ENCODE measurements around the gene COQ10A. TPM values are rescaled to one million over a fixed set of nuclear protein-coding genes. Genes with fewer than 3 reads are reported as not detected.
"Not testable (repeated sequence)": the region's sequence is repeated elsewhere in the genome, so short reads cannot be mapped to it uniquely, and the experiment has no call there.

Gene COQ10A
- total RNA-seq, 1 donor from 2014 or later, result 18.0 TPM

DNA sequence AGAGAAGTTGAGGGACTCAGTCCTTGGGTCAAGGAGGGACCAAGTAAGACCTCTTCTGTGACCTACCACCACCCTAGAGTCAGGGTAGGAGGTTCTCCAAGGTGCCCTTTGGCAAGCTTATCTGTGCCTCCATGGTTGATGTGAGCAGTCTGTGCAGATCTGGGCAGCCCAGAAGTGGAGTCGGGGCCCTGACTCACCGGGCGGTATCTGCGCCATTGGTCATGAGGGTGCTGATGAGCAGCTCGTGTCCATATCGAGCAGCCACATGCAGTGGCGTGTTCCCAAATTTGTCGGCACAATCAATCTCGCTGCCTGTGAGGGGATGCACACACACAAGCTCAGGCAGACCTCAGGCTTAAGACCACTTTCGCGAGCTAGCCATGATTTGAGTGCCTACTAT, 13.7 kb upstream of the COQ10A start:
- H3K27ac Mint-ChIP-seq, result no peak overlapping the region
- intact Hi-C loops (cut with micrococcal nuclease), result no loop called here
- H3K4me3 Mint-ChIP-seq, result no peak overlapping the region
- peaks cover 31% of the 10 kb centered on the region for H3K36me3 Mint-ChIP-seq (ENCODE audit: low read depth)
- H3K4me1 Mint-ChIP-seq (ENCODE audit: low read depth), result peaks cover 15% of the 10 kb centered on the region
- DNase-seq (ENCODE audit: low spot score), result no peak
- no peaks in the 10 kb centered on the region for H3K9me3 Mint-ChIP-seq
- no peaks in the 10 kb centered on the region for H3K27me3 Mint-ChIP-seq (ENCODE audit: insufficient read depth)

DNA sequence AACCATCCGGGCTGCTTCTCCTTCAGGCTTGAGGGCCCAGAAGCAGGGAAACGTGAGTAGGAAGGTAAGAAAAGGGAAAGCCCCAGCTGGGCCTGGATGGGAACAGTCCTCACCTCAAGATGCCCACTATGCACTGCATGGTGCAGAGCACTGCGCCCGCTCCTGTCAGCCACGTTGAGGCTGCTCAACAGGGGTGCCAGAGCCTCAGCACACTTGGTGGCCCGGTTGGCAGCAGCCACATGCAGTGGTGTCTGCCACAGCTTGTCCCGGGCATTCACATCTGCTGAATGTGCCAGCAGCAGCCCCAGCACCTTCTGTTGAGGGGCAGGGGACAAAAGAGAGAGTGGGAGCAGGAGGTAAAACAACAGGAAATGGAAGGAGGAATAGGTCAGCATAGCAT, 11.1 kb upstream of the COQ10A start:
- intact Hi-C loops (cut with micrococcal nuclease), result loop anchor here (2.0 to 5.0 kb wide), 3 partner anchors 13 to 105 kb away; partner anchors contain the start of gene STAT2

DNA sequence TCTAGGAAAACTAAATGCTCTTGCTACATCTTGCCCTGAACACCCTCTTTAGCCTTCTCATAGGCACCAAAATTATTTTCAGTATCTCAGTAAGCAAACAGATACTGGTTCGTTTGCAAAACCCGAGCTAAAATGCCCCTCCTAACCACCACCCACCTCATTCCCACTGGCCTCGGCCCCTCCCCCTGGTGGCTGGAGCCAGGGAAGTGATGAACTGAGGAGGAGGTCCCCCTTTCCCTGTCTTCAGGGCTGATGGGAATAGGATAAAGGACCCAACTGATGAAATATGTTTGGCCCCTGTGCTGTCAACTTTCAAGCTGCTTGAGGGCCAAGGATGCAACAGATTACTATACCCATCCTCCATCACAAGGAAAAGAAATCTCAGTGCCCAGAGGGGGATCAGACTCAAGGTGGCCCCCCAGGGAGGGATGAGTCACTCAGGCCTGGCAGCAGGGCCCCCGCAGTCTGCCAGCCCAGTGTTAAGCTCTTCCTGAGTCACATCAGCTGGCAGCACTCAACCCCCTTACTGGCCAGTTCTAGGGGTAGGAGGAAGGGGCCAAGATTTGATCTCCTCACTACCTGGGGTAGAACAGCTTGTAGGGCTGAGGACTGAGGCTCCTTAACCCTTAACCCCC, 10.3 kb upstream of the COQ10A start:
- peaks cover 22% of the 10 kb centered on the region for H3K4me1 Mint-ChIP-seq (ENCODE audit: low read depth)
- no peak for DNase-seq (ENCODE audit: low spot score)
- no peaks in the 10 kb centered on the region for H3K9me3 Mint-ChIP-seq
- H3K27me3 Mint-ChIP-seq (ENCODE audit: insufficient read depth), result no peaks in the 10 kb centered on the region
- intact Hi-C loops (cut with micrococcal nuclease), result loop anchor here (2.0 to 5.0 kb wide), 2 partner anchors 49 to 104 kb away; partner anchors contain the start of gene STAT2
- H3K36me3 Mint-ChIP-seq (ENCODE audit: low read depth), result peaks cover 24% of the 10 kb centered on the region
- H3K4me3 Mint-ChIP-seq, result peak overlapping the region; percentile 90
- no peak overlapping the region for H3K27ac Mint-ChIP-seq

More for the DNA sequence above, 11.1 kb upstream of the COQ10A start:
- H3K36me3 Mint-ChIP-seq (ENCODE audit: low read depth), result peaks cover 24% of the 10 kb centered on the region
- H3K4me3 Mint-ChIP-seq, result peak overlapping the region; percentile 90
- H3K4me1 Mint-ChIP-seq (ENCODE audit: low read depth), result peaks cover 22% of the 10 kb centered on the region
- DNase-seq (ENCODE audit: low spot score), result no peak
- H3K9me3 Mint-ChIP-seq, result no peaks in the 10 kb centered on the region
- H3K27me3 Mint-ChIP-seq (ENCODE audit: insufficient read depth), result no peaks in the 10 kb centered on the region
- H3K27ac Mint-ChIP-seq, result no peak overlapping the region

DNA sequence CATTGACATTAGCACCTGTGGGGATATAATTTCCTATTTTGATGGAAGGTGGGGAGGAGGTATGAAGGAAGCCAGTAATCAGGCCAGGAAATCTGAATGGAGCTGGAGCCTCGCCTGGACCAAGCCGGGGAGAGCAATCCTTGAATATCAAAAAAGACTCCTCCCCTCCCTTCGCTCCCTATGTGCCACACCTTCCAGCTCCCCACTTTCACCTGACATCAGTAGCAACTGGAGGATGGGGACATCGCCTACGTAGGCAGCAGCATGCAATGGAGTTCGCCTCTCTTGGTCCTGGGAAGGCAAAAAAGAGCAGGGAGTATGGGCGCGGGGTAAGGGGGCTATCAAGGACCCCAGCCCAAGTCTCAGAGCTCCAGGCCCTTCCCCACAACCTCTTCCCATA, 9.7 kb upstream of the COQ10A start:
- H3K4me3 Mint-ChIP-seq, result peak overlapping the region; percentile 90
- H3K27me3 Mint-ChIP-seq (ENCODE audit: insufficient read depth), result no peaks in the 10 kb centered on the region
- no peak for DNase-seq (ENCODE audit: low spot score)
- intact Hi-C loops (cut with micrococcal nuclease), result loop anchor here (2.0 to 5.0 kb wide), 2 partner anchors 50 to 104 kb away; partner anchors contain the start of gene STAT2
- H3K4me1 Mint-ChIP-seq (ENCODE audit: low read depth), result peaks cover 22% of the 10 kb centered on the region
- H3K27ac Mint-ChIP-seq, result peak overlapping the region; percentile 83
- no peaks in the 10 kb centered on the region for H3K9me3 Mint-ChIP-seq
- H3K36me3 Mint-ChIP-seq (ENCODE audit: low read depth), result peaks cover 20% of the 10 kb centered on the region

DNA sequence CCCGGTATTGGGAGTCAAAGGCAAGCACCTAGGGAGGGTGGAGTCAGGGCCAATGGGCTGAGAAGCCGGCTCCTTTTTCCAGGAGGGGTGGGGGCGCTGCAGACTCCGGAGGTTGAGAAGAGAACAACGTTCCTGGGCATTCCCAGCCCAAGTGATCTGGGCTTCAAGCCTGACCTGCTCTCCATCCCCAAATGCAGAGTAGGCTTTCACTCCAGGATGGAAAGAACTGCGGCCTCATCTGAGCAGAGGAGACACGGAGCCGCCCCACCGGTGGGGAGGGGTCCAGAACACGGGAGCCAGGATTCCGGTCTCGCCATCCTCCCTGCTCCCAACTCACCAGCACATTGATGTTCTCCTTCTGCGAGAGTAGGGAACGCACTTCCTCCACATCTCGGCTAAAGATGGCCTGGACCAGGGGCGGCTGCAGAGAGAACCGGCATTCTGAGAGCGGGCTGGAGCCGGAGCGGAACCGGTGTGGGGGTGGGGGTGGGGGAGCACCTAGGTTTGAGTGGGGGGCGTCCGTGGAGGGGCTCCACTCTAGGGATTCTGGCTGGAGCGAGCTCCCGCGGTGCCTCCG, 9.2 kb upstream of the COQ10A start:
- Mint-ChIP-seq H3K4me1 (ENCODE audit: low read depth) (peaks cover 22% of the 10 kb centered on the region), H3K27me3 (ENCODE audit: insufficient read depth) (no peaks in the 10 kb centered on the region), H3K9me3 (no peaks in the 10 kb centered on the region), H3K4me3 (peak overlapping the region; percentile 90), H3K27ac (peak overlapping the region; percentile 83), H3K36me3 (ENCODE audit: low read depth) (peaks cover 15% of the 10 kb centered on the region)
- intact Hi-C loops (cut with micrococcal nuclease), result loop anchor here (1.0 to 5.0 kb wide), 9 partner anchors 9 to 211 kb away; partner anchors contain the start of genes COQ10A, CS, NABP2 and SPRYD4
- no peak for DNase-seq (ENCODE audit: low spot score)

DNA sequence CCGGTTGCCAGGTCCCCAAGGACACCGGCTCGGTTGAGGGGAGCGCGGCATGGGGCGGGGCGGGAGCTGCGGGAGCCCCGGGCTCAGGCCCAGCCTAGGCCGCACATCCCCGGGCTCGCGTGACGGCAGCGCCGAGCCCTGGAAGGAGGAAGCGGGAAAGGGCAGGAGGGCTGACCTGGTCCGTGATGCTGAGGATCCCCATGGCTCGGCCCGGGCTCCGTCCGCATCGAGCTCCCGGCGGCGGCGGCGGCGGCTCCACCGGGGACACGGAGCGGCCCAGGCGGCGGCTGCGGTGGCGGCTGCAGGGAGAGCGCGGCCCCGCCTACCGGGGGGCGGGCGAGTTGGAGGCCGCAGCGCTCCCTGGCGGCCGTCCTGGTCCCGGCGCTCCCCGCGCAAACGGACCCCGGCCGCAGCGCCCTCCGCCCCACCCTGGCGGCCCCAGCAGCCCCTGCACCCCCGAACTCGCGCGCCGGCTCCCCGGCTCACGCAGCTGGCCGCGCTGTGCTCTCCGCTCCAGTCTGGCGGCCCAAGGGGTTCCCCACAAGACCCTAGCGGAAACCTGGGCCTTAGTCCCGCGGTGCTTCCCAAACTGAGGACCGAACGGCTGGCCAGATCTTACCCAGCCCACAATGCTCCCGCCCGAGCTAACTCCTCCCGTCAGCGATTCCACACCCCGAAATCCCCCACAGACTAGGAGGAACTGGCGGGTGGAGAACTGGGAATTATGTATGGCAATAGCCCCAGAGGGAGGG, 8.5 kb upstream of the COQ10A start, which contains the start of gene ANKRD52:
Gene ANKRD52, minus strand, starts transcription at position 317 of the 752 bp plus-strand sequence. Its CDS starts 115 bp downstream, at position 202.
- Mint-ChIP-seq H3K4me3 (peak within 1 kb of the TSS; percentile 90), H3K4me1 (ENCODE audit: low read depth) (peaks cover 22% of the 10 kb centered on the region), H3K27ac (peak within 1 kb of the TSS; percentile 83), H3K27me3 (ENCODE audit: insufficient read depth) (no peaks in the 10 kb centered on the region), H3K36me3 (ENCODE audit: low read depth) (peaks cover 12% of the 10 kb centered on the region), H3K9me3 (no peaks in the 10 kb centered on the region)
- intact Hi-C loops (cut with micrococcal nuclease), result loop anchor here (1.0 to 5.0 kb wide), 8 partner anchors 8 to 211 kb away; partner anchors contain the start of genes COQ10A, CS, NABP2 and SPRYD4
- DNase-seq (ENCODE audit: low spot score), result peak; percentile 82

DNA sequence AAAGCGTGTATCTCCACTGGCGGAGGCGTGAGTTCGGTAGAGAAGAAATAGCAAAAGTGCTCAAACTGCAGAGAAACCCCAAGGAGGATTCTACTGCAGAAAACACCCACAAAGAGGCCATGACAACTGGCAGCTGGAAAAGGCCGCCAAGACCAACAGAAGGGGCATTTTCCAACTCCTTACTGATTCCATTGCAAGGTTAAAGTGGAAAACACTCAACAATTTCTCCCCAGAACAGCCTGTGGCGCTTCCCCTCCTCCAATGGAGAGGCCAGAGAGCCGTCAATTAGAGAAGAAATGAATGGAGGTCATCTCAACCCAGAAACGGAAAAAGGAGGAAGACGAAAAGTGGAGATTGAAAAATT, 7.9 kb upstream of the COQ10A start:
- no peak for DNase-seq (ENCODE audit: low spot score)
- peaks cover 12% of the 10 kb centered on the region for H3K36me3 Mint-ChIP-seq (ENCODE audit: low read depth)
- H3K27me3 Mint-ChIP-seq (ENCODE audit: insufficient read depth), result no peaks in the 10 kb centered on the region
- peak overlapping the region; percentile 86 for H3K4me3 Mint-ChIP-seq
- peaks cover 22% of the 10 kb centered on the region for H3K4me1 Mint-ChIP-seq (ENCODE audit: low read depth)
- peak overlapping the region; percentile 81 for H3K27ac Mint-ChIP-seq
- no peaks in the 10 kb centered on the region for H3K9me3 Mint-ChIP-seq
- intact Hi-C loops (cut with micrococcal nuclease), result loop anchor here (1.0 to 5.0 kb wide), 8 partner anchors 7 to 210 kb away; partner anchors contain the start of genes COQ10A, CS, NABP2 and SPRYD4

DNA sequence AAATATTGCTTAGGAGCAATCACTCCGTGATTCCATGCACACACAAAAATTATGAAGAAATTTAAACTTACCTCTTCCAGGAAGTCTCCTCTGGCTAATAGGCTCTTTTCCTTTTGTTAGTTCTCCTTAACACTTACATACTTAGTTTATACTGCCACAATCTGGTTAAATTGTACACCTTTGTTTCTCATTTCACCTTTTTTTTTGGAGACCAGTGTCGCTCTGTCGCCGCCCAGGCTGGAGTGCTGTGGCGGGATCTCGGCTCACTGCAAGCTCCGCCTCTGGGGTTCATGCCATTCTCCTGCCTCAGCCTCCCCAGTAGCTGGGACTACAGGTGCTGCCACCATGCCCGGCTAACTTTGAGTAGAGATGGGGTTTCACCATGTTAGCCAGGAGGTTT, 6.4 kb upstream of the COQ10A start:
- Mint-ChIP-seq H3K9me3 (no peaks in the 10 kb centered on the region), H3K4me1 (ENCODE audit: low read depth) (peaks cover 22% of the 10 kb centered on the region), H3K27me3 (ENCODE audit: insufficient read depth) (no peaks in the 10 kb centered on the region), H3K27ac (no peak overlapping the region), H3K36me3 (ENCODE audit: low read depth) (peaks cover 5% of the 10 kb centered on the region), H3K4me3 (peak overlapping the region; percentile 42)
- no peak for DNase-seq (ENCODE audit: low spot score)
- intact Hi-C loops (cut with micrococcal nuclease), result no loop called here

DNA sequence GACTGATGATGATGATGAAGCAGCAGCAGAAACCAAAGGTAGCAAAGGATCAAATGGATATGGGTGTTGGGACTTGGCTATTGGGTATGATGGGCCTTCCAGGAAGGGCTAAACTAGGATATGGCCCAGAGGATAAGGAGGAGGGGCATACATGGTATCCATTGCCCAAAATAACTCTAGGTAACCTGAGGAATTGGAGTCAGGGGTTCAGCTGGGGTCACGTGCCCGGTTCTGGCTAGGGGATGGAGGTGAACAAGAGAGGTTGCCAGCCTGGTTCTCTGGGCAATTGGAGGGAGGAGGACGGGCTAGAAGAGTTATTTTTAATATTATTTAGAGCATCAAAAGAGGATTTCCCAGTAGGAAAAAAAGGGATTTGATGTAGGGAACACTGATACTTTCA, 5.8 kb upstream of the COQ10A start:
- DNase-seq (ENCODE audit: low spot score), result no peak
- peaks cover 5% of the 10 kb centered on the region for H3K36me3 Mint-ChIP-seq (ENCODE audit: low read depth)
- H3K9me3 Mint-ChIP-seq, result no peaks in the 10 kb centered on the region
- no peak overlapping the region for H3K27ac Mint-ChIP-seq
- no peaks in the 10 kb centered on the region for H3K27me3 Mint-ChIP-seq (ENCODE audit: insufficient read depth)
- H3K4me1 Mint-ChIP-seq (ENCODE audit: low read depth), result peaks cover 20% of the 10 kb centered on the region
- intact Hi-C loops (cut with micrococcal nuclease), result no loop called here
- peak overlapping the region; percentile 42 for H3K4me3 Mint-ChIP-seq

DNA sequence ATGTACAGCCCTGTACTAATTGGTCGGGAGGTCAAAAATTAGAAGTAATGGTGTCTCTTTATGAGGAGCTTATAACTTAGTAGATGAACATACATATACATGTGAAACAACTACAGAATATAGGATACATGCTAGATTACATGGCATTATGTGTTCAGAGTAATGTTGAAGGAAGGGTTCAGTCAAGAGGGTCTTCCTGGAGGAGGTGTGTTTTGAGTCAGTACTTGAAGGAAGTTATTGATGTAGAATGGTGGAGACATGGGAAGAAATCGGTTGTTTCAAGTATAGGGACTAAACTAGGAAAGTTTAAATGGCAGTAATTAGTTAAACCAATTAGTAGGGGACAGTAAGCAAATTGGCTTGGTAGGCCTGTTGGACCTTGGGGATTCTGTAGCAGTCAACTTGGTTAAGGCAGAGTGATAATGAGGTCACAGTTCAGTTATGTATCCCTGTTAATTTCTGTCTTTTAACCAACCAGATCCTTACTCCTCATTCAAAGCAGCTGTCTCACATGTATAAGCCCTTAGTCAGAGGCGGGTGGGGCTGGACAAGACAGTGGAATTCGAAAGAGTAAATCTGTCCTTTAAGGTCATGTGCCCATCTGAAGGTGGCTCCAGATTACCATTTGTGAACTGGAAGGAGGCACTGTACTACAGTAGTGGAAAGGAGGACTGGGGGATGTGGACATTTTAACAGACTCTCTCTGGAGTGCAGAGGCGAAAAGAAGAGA, 5.1 kb upstream of the COQ10A start:
- intact Hi-C loops (cut with micrococcal nuclease), result no loop called here
- Mint-ChIP-seq H3K27ac (no peak overlapping the region), H3K27me3 (ENCODE audit: insufficient read depth) (no peaks in the 10 kb centered on the region), H3K36me3 (ENCODE audit: low read depth) (peaks cover 1% of the 10 kb centered on the region), H3K4me1 (ENCODE audit: low read depth) (peaks cover 20% of the 10 kb centered on the region), H3K9me3 (no peaks in the 10 kb centered on the region), H3K4me3 (no peak overlapping the region)
- DNase-seq (ENCODE audit: low spot score), result no peak

DNA sequence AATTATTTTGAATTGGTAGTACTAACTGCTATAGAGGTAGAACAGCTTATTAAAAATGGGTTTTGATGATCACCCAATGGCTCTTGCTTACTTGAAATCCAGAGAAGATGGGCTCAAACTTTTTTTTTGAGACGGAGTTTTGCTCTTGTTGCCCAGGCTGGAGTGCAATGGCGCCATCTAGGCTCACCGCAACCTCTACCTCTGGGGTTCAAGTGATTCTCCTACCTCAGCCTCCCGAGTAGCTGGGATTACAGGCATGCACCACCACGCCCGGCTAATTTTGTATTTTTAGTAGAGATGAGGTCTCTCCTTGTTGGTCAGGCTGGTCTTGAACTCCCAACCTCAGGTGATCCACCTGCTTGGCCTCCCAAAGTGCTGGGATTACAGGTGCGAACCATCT, 3.8 kb upstream of the COQ10A start:
- DNase-seq (ENCODE audit: low spot score); H3K9me3 Mint-ChIP-seq; H3K36me3 Mint-ChIP-seq (ENCODE audit: low read depth); intact Hi-C loops (cut with micrococcal nuclease); H3K27me3 Mint-ChIP-seq (ENCODE audit: insufficient read depth); H3K27ac Mint-ChIP-seq; H3K4me3 Mint-ChIP-seq: not testable (repeated sequence)
- peaks cover 20% of the 10 kb centered on the region for H3K4me1 Mint-ChIP-seq (ENCODE audit: low read depth)

DNA sequence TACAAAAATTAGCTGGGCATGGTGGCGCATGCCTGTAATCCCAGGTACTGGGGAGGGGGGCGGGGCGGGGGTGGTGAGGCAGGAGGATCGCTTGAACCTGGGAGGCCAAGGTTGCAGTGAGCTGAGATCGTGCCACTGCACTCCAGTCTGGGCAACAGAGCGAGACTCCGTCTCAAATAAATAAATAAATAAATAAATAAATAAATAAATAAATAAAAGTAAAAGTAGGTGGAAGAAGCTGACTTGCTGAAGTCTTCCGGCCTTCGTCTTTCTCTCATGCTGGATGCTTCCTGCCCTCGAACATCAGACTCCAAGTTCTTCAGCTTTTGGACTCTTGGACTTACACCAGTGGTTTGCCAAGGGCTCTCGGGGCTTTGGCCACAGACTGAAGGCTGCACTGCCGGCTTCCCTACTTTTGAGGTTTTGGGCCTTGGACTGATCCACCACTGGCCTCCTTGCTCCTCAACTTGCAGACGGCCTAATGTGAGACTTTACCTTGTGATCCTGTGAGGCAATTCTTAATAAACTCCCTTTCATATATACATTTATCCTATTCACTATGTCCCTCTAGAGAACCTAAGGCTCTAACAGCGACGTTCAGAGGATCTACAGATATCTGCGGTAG, 562 bp upstream of the COQ10A start:
- H3K27ac Mint-ChIP-seq, result peak overlapping the region; percentile 87
- H3K9me3 Mint-ChIP-seq; DNase-seq (ENCODE audit: low spot score); H3K27me3 Mint-ChIP-seq (ENCODE audit: insufficient read depth): not testable (repeated sequence)
- peak overlapping the region; percentile 96 for H3K4me3 Mint-ChIP-seq
- intact Hi-C loops (cut with micrococcal nuclease), result loop anchor here (1.0 to 5.0 kb wide), 9 partner anchors 8 to 198 kb away; partner anchors contain the start of genes ANKRD52, IL23A, STAT2 and TIMELESS
- peaks cover 14% of the 10 kb centered on the region for H3K36me3 Mint-ChIP-seq (ENCODE audit: low read depth)
- peaks cover 15% of the 10 kb centered on the region for H3K4me1 Mint-ChIP-seq (ENCODE audit: low read depth)

Measured in activated T-helper 1 cell treated with anti-CD3 and anti-CD28 coated beads, Interleukin-12 subunit alpha, Interleukin-12 subunit beta, Interleukin-2, Interleukin-4 antibody, amounts not matched to agents 30 ng/mL and 10 ng/mL and 1 ng/mL, durations not matched to agents 14 hours and 24 hours and 36 hours (primary cell).